Trophoblast cell (in vitro differentiated cells and primary cell): ENCODE data around the gene WDR49.
"Not testable (repeated sequence)": the region's sequence is repeated elsewhere in the genome, so short reads cannot be mapped to it uniquely, and the experiment has no call there.

ENCODE experiments used
- DNase-seq, 2 donors: peaks; one replicate each; pipeline ENCODE4 v3.0.0-alpha.2; 2016
- H2AFZ ChIP-seq: 2 replicates; pipeline ENCODE4 v1.6.1; 2013; ENCODE audit warnings: low read length, moderate library complexity, mild to moderate bottlenecking; ENCODE audit not compliant: insufficient read depth, poor library complexity
- H2AK5ac ChIP-seq: 2 replicates; pipeline ENCODE4 v1.6.1; 2013; ENCODE audit warnings: mild to moderate bottlenecking, low read length
- H2BK120ac ChIP-seq: 2 replicates; pipeline ENCODE4 v1.6.1; 2013; ENCODE audit warnings: low read length, mild to moderate bottlenecking, moderate library complexity; ENCODE audit not compliant: insufficient read depth, poor library complexity
- H2BK12ac ChIP-seq: 2 replicates; pipeline ENCODE4 v1.6.1; 2013; ENCODE audit warnings: mild to moderate bottlenecking, low read length, moderate library complexity
- H2BK5ac ChIP-seq: 2 replicates; pipeline ENCODE4 v1.6.1; 2013; ENCODE audit warnings: low read length, low read depth, moderate library complexity, mild to moderate bottlenecking; ENCODE audit not compliant: poor library complexity
- H3K14ac ChIP-seq: 2 replicates; pipeline ENCODE4 v1.6.1; 2013; ENCODE audit warnings: mild to moderate bottlenecking, low read length
- H3K18ac ChIP-seq: 2 replicates; pipeline ENCODE4 v1.6.1; 2013; ENCODE audit warnings: mild to moderate bottlenecking, low read length
- H3K23ac ChIP-seq: 2 replicates; pipeline ENCODE4 v1.6.1; 2013; ENCODE audit warnings: low read length
- H3K27ac ChIP-seq: 2 replicates; pipeline ENCODE4 v1.5.1; 2013; ENCODE audit warnings: low read depth, mild to moderate bottlenecking, inconsistent platforms, low read length, moderate library complexity
- H3K27me3 ChIP-seq: 2 replicates; pipeline ENCODE4 v1.6.1; 2013; ENCODE audit warnings: inconsistent platforms, mild to moderate bottlenecking, low read length, moderate library complexity; ENCODE audit not compliant: insufficient read depth
- H3K36me3 ChIP-seq, 2 experiments: 1 replicate in 1 of 2; 2 replicates in 1 of 2; pipeline ENCODE4 v1.6.1; 2013; ENCODE audit warnings: low read length in 2 of 2, mild to moderate bottlenecking in 2 of 2, moderate library complexity in 1 of 2; ENCODE audit not compliant: insufficient read depth in 2 of 2, control insufficient read depth in 1 of 2
- H3K4ac ChIP-seq: 2 replicates; pipeline ENCODE4 v1.6.1; 2013; ENCODE audit warnings: low read depth, mild to moderate bottlenecking, low read length, moderate library complexity
- H3K4me1 ChIP-seq, 2 experiments: 1 replicate in 1 of 2; 2 replicates in 1 of 2; pipeline ENCODE4 v1.6.1; 2013; ENCODE audit warnings: low read length in 2 of 2, mild to moderate bottlenecking in 2 of 2, moderate library complexity in 1 of 2; ENCODE audit not compliant: insufficient read depth in 2 of 2, control insufficient read depth in 1 of 2
- H3K4me2 ChIP-seq: 2 replicates; pipeline ENCODE4 v1.6.1; 2013; ENCODE audit warnings: inconsistent platforms, mild to moderate bottlenecking, low read length, moderate library complexity
- H3K4me3 ChIP-seq: 2 replicates; pipeline ENCODE4 v1.5.1; 2013; ENCODE audit warnings: mild to moderate bottlenecking, low read depth, low read length, inconsistent platforms
- H3K79me1 ChIP-seq: one replicate; pipeline ENCODE4 v1.6.1; 2013; ENCODE audit warnings: low read length
- H3K79me2 ChIP-seq: 2 replicates; pipeline ENCODE4 v1.6.1; 2013; ENCODE audit warnings: low read length, mild to moderate bottlenecking; ENCODE audit not compliant: control insufficient read depth, insufficient read depth, poor library complexity
- H3K9ac ChIP-seq: 2 replicates; pipeline ENCODE4 v1.6.1; 2013; ENCODE audit warnings: mild to moderate bottlenecking, low read length
- H3K9me3 ChIP-seq: 2 replicates; pipeline ENCODE4 v1.6.1; 2013; ENCODE audit warnings: low read depth, mild to moderate bottlenecking, control low read depth, inconsistent platforms, low read length; ENCODE audit not compliant: insufficient read depth
- H4K12ac ChIP-seq: 2 replicates; pipeline ENCODE4 v1.6.1; 2013; ENCODE audit warnings: low read depth, mild to moderate bottlenecking, low read length, moderate library complexity
- H4K8ac ChIP-seq: 2 replicates; pipeline ENCODE4 v1.6.1; 2013; ENCODE audit warnings: low read depth, mild to moderate bottlenecking, low read length, moderate library complexity
- H4K91ac ChIP-seq: one replicate; pipeline ENCODE4 v1.6.1; 2013; ENCODE audit warnings: low read depth, mild to moderate bottlenecking, low read length, moderate library complexity
- WGBS: extraction: QIAGEN DNeasy Blood & Tissue Kit; methylation state at CpG from one replicate; pipeline ENCODE4 v1.1.7; 2013; ENCODE audit warnings: missing lambda C conversion rate; ENCODE audit not compliant: insufficient read length, insufficient coverage; ENCODE audit errors: extremely low coverage; 5-methylcytosine and 5-hydroxymethylcytosine counted together

WDR49 gene

DNA sequence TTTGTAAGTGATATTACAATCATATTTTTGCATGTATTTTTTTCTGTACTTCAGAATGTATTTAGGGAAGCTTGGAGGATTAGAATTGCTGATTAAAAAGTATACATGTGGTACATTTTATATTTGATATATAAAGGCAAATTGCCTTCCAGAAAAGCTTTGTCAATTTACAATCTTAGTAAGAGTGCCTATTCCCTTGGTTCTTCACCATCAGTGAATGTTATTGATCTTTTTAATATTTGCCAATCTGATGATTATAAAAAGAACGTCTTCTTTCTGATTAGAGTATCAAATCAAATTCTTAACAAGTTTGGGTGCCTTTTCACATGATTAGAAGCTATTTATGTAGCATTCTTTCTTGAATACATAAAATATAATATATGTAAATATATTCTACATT lies 9.1 kb downstream of the WDR49 start:
- DNase-seq = no peak
- Histone ChIP-seq H2BK5ac (no peak overlapping the region), H4K12ac (no peak overlapping the region), H3K36me3 (no peaks in the 10 kb centered on the region), H3K18ac (no peak overlapping the region), H3K27me3 (no peaks in the 10 kb centered on the region), H2AFZ (no peak overlapping the region), H3K14ac (no peak overlapping the region), H2AK5ac (no peak overlapping the region), H3K27ac (no peak overlapping the region), H4K8ac (no peak overlapping the region), H4K91ac (no peak overlapping the region), H3K23ac (no peak overlapping the region), H2BK12ac (no peak overlapping the region), H3K4me2 (no peak overlapping the region), H2BK120ac (no peak overlapping the region), H3K9ac (no peak overlapping the region), H3K4ac (no peak overlapping the region), H3K4me3 (no peak overlapping the region), H3K4me1 (no peaks in the 10 kb centered on the region), H3K79me2 (no peaks in the 10 kb centered on the region), H3K9me3 (no peaks in the 10 kb centered on the region), H3K79me1 (no peaks in the 10 kb centered on the region)
- WGBS = no CpG with 5 or more reads among the region's 1 CpG

DNA sequence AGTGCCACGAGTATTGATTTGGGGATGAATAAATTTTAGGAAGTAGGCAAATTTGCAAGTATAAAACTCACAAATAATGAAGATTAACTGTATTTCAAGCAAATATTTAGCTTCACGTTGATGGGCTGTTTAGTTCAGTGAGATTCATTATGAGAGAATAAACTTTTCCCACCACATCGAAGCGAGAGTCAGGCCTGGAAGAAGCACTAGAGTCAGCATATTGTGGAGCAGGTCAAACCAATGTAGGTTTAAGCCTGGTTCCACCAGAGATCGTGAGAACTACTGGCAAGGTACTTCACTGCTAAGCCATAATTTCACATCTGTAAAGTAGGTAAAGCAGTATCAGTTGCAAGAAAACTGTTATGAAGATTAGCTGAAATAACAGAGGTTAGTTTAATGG lies 22.3 kb downstream of the WDR49 start:
- H3K36me3 ChIP-seq = no peaks in the 10 kb centered on the region
- no peak overlapping the region for H2BK12ac ChIP-seq
- H4K12ac ChIP-seq = no peak overlapping the region
- no peak overlapping the region for H3K9ac ChIP-seq
- H2BK5ac ChIP-seq = no peak overlapping the region
- DNase-seq = no peak
- H3K79me1 ChIP-seq = no peaks in the 10 kb centered on the region
- no peak overlapping the region for H2AFZ ChIP-seq
- no peaks in the 10 kb centered on the region for H3K9me3 ChIP-seq
- no peaks in the 10 kb centered on the region for H3K79me2 ChIP-seq
- no peak overlapping the region for H3K27ac ChIP-seq
- H3K27me3 ChIP-seq = no peaks in the 10 kb centered on the region
- no peak overlapping the region for H3K4ac ChIP-seq
- H3K4me2 ChIP-seq = no peak overlapping the region
- H3K18ac ChIP-seq = no peak overlapping the region
- no peaks in the 10 kb centered on the region for H3K4me1 ChIP-seq
- H2BK120ac ChIP-seq = no peak overlapping the region
- no peak overlapping the region for H3K4me3 ChIP-seq
- H2AK5ac ChIP-seq = no peak overlapping the region
- no peak overlapping the region for H4K91ac ChIP-seq
- H3K23ac ChIP-seq = no peak overlapping the region
- H3K14ac ChIP-seq = no peak overlapping the region
- WGBS = no CpG with 5 or more reads among the region's 5 CpGs
- no peak overlapping the region for H4K8ac ChIP-seq

DNA sequence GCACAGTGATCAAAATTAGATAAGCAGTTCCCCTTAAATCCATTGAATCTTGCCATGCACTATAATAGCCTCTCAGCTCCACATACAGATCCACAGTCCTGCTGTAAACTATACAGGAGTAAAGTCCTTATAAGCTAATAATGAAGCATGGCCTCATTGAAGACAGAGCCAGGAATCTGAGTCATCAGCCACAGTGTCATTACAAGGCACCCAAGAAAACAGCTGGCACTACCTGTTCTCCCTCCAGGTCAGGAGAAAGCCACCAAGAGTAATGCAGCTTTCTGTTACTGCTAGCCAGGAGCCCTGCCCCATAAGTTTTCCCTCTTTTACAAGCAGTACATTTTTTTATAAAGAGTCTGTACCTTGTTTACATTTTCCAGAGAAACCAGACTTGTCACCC lies 27.3 kb downstream of the WDR49 start:
- H2BK120ac ChIP-seq = no peak overlapping the region
- no peak for DNase-seq
- no peak overlapping the region for H4K91ac ChIP-seq
- H3K23ac ChIP-seq = no peak overlapping the region
- H4K12ac ChIP-seq = no peak overlapping the region
- no peaks in the 10 kb centered on the region for H3K4me1 ChIP-seq
- no peak overlapping the region for H2BK5ac ChIP-seq
- no peak overlapping the region for H3K4me3 ChIP-seq
- no peaks in the 10 kb centered on the region for H3K79me1 ChIP-seq
- no peak overlapping the region for H2AFZ ChIP-seq
- no peak overlapping the region for H3K4me2 ChIP-seq
- no peaks in the 10 kb centered on the region for H3K27me3 ChIP-seq
- H3K9me3 ChIP-seq = no peaks in the 10 kb centered on the region
- no peaks in the 10 kb centered on the region for H3K79me2 ChIP-seq
- no peaks in the 10 kb centered on the region for H3K36me3 ChIP-seq
- H2BK12ac ChIP-seq = no peak overlapping the region
- no peak overlapping the region for H3K14ac ChIP-seq
- no peak overlapping the region for H4K8ac ChIP-seq
- H3K27ac ChIP-seq = no peak overlapping the region
- H2AK5ac ChIP-seq = no peak overlapping the region
- no peak overlapping the region for H3K18ac ChIP-seq
- H3K4ac ChIP-seq = no peak overlapping the region
- no peak overlapping the region for H3K9ac ChIP-seq

DNA sequence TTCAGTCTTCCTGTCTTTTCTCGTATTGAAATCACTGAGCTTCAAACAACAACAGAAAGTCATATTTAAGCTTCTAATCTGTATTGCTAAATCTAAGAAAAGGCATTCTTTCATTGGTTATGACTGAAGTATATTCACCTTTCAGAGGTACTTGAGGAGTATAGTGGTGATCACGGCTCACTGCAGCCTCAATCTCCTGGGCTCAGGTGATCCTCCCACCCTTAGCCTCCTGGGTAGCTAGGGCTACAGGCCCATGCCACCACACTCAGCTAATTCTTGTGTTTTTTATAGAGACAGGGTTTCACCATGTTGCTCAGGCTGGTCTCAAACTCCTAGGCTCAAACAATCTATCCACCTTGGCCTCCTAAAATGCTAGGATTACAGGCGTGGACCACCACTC lies 38.7 kb downstream of the WDR49 start:
- H2AK5ac ChIP-seq = no peak overlapping the region
- no peaks in the 10 kb centered on the region for H3K9me3 ChIP-seq
- H3K23ac ChIP-seq = no peak overlapping the region
- no peak overlapping the region for H4K8ac ChIP-seq
- H2BK12ac ChIP-seq = no peak overlapping the region
- H3K14ac ChIP-seq = no peak overlapping the region
- H3K4ac ChIP-seq = no peak overlapping the region
- no peak overlapping the region for H2BK5ac ChIP-seq
- no peak overlapping the region for H4K91ac ChIP-seq
- no peak overlapping the region for H3K27ac ChIP-seq
- no peak overlapping the region for H4K12ac ChIP-seq
- H3K27me3 ChIP-seq = no peaks in the 10 kb centered on the region
- H3K4me1 ChIP-seq = peaks cover 0 to 1% of the 10 kb centered on the region in 2 experiments
- no peaks in the 10 kb centered on the region for H3K79me1 ChIP-seq
- H2AFZ ChIP-seq = no peak overlapping the region
- H3K36me3 ChIP-seq = no peaks in the 10 kb centered on the region
- H3K4me2 ChIP-seq = no peak overlapping the region
- H3K4me3 ChIP-seq = no peak overlapping the region
- peak in 1 of 2 donors; percentile 37 for DNase-seq
- no peaks in the 10 kb centered on the region for H3K79me2 ChIP-seq
- no peak overlapping the region for H2BK120ac ChIP-seq
- no peak overlapping the region for H3K9ac ChIP-seq
- H3K18ac ChIP-seq = no peak overlapping the region
- no CpG with 5 or more reads among the region's 3 CpGs for WGBS

DNA sequence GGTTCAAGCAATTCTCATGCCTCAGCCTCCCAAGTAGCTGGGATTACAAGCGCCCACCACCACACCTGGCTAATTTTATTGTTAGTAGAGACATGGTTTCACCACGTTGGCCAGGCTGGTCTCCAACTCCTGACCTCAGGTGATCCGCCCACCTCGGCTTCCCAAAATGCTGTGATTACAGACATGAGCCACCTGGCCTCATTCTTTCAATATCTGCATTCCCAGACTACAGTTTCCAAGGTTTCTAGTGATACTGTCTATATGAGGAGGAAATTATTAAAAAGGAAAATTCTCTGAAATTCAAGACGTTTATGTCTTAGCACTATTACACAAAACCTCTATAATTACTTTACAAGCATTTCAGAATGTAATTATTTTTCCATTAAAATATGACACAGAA lies 39.5 kb downstream of the WDR49 start:
- H3K23ac ChIP-seq, H4K12ac ChIP-seq, H3K9ac ChIP-seq, H2AFZ ChIP-seq, H3K27ac ChIP-seq, H2BK12ac ChIP-seq, H3K18ac ChIP-seq, H3K27me3 ChIP-seq, H3K4me3 ChIP-seq, H3K4ac ChIP-seq, H3K79me1 ChIP-seq, H3K14ac ChIP-seq, H3K4me1 ChIP-seq, H3K4me2 ChIP-seq, H2BK5ac ChIP-seq, H2BK120ac ChIP-seq, H3K9me3 ChIP-seq, H3K36me3 ChIP-seq, H4K91ac ChIP-seq, H2AK5ac ChIP-seq, H3K79me2 ChIP-seq, H4K8ac ChIP-seq: not testable (repeated sequence)
- no CpG with 5 or more reads among the region's 5 CpGs for WGBS
- DNase-seq = peak; percentile 54 to 77
